Eye (tissue), 1 donor: ENCODE results near the gene BCL2L11.

ENCODE experiments used
- DNase-seq: peaks from one replicate; pipeline ENCODE4 v3.0.0-alpha.2; 2015

Gene BCL2L11

DNA sequence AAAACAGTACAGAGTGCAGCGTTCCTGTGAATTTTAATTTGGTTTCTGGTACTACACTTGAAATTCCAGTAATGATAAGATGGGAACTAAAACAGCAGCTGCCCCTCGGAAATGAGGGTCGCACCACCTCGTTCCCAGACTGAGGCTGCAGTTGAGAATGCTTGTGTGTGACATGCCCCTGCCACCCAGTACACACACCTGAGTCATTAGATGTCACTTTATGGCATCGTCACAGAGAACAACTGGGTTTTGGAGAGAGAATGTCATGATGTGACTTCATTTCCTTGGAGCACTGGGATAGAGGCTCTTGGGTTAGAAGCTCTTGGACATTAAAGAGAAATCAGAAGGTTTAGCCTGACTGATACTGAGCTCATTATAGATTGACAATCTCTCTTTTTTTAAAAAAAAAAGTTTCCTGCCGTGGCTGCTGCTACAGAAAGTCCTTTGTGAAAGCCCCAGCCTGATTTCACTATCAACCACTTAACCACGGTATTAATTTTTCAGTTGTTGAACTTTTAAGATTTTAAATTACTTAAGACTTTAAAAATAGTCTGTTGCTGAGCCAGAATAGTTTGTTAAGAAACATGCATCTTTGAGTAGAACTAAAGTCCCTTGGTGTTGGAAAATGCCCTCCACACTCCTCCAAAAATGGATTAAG is 24.5 kb downstream of the BCL2L11 start:
- DNase-seq: no peak

DNA sequence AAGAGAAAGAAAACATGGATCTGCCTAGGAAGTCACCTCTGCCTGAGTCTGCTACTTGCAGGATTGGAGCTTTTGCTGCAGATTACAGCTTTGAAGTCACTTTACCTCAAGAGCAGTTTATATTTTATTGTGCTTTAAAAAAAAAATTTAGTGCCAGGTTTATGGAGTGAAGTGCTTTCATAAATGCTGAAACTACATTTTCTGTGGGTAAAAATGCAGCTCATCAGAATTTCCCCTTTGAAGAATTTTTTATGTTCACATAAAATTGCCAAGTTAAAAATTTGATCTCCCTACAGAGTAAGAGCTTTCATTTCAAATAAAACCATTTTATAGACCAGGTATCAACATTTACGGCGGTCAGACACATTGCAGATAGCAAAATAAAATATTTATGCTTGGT is 25.2 kb downstream of the BCL2L11 start:
- no peak for DNase-seq

DNA sequence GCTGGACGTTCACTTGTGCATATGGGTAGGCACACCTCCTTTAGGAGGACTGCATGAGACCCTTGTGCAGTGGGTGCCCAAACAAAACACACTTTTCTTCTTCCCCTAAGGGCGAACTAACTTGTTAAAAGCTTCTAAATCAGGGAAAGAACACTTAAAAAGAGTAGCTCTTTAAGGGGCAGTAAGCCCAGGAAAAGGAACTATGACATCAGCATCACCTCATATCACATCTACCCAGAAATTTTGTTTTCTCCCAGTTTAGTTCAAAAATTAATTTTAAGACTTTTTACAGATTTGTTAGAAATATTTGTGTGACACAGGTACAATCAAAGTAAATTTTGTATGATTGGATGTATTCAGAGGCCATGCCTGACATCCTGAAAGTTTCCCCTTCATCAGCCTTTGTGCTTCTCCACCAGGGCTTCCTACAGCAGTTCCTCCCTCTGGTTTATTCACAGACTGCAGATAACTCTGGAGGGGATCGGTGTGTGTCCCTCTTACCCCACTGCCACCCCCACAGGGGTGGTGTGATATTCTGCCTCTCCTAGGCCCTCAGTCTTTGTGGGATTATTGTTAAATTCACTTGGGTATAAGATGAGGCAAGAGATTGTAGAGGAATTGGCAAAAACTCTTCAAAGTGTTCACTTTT is 27.6 kb downstream of the BCL2L11 start:
- DNase-seq: no peak

DNA sequence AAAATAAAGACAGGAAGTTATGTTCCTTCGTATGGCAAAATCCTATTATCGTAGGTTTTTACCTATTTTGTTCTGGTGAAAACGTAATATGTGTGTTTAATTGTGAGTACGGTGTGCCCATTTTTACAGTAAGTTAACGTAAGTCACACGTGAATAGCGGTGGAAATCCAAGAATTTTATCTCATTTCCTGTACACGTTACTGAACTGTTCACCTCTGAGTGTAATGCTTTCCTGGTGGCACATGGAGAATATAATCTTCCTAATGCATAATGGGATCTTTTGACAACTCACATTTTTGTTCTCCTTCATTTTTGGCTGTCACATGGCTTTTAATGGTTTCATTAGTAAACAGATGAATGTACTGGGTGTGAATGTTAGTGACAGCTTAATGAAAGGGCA is 28.2 kb downstream of the BCL2L11 start:
- DNase-seq: no peak

- DNase-seq: no peak
These were observed 29.3 kb downstream of the BCL2L11 start for GRCh38 chr2:111149882-111150455.

DNA sequence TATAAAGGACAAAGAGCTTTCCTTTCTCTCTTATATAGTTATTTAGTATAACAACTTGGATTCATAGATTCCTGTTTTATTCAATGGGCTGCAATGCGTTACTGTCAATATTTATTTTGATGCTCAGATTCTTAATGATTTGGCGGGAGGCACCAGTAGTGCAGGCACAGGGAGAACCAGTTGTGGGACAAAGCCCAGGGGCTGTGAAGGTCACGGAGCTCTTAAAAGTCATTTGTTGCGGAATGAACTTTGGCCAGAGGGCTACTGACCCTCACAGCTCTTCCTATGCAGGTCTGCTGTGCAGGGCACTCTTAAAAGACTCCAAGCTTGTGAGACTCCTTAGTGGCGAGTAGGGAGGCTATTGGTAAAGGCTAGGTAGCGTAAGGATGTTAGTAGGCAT is 34.0 kb downstream of the BCL2L11 start:
- DNase-seq: no peak

GRCh38 chr2:111155610-111156009 is 34.9 kb downstream of the BCL2L11 start:
- no peak for DNase-seq

DNA sequence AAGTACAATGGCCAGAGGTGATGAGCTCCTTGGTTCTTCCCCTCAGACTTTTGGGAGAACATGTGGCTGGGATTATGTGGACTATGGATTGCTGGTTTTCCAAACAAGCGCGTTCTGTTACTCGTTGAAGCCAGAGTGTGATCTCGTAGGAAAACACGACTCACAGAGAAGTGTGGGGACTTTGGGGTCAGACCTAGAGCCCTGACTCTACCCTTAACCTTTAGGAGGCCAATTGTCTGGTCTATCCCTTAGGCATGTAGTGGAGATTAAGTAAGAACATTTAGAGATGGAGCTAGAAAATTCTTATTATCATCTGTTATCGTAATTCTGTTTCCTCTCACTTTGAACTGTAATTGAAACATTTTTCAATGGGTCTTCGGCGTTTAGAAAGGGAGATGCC is 35.8 kb downstream of the BCL2L11 start:
- DNase-seq: no peak

DNA sequence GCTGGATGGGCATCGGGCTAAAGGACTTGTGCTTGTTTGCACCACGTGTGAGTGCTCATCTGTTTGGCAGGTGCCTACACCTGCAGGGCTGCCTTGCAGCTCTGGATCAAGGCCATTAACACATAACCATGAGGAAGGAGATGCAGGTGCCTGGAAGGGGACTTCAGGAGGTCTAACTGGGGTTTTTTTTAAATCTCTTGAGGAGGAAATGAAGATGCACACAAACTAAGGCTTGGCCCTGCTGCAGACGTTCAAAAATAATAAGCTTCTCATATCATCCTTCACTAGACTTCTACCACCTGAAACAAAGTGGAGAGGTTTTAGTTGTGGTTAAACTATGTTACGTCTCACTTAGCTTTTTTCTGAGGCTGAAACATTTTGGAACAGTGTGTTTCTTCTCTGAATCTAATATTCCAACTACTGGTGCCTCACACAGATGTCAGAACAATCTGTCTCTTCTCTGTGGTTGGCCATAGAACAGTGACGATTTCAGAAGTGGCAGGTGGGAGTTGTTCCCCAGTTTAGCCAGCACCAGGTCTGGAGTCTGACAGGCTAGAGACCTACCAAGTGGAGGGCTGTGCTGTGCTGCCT is 36.5 kb downstream of the BCL2L11 start:
- no peak for DNase-seq

- DNase-seq: no peak
These were observed 37.1 kb downstream of the BCL2L11 start for GRCh38 chr2:111157798-111158197.

DNA sequence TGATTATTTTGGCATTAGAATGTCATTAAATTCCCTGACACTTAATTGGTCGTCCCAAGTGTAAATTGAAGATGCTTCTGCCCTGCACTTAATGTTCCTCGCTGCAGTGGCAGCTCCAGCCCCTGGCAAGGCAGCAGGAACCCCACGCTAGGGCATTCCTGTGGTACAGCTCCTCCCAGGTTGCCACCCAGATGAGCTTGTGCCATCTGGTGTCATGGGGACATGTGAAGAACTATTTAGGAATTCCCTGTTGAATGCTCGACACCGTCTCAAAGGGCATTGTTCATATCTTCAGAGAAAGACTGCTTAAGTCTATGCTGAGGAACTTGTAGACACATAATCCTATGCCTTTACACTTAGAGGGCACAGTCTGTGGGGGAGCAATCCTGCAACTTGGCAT is 38.9 kb downstream of the BCL2L11 start:
- no peak for DNase-seq

DNA sequence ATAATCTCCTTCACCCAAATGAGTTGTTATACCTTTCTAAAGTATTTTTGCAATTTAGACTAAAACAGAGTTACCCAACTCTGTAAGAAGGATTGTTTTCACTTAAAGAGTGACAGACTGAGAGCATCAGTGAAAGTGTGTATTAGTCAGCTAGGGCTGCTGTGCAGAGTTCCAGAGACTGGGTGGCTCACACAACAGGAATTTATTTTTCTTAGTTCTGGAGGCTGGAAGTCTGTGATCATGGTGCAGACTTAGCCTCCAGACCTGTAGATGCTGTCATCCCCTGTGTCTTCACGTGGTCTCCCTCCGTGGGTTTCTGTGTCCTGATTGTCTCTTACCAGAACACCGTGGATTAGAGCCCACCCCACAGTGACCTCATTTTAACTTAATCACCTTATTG is 40.0 kb downstream of the BCL2L11 start:
- DNase-seq: no peak

DNA sequence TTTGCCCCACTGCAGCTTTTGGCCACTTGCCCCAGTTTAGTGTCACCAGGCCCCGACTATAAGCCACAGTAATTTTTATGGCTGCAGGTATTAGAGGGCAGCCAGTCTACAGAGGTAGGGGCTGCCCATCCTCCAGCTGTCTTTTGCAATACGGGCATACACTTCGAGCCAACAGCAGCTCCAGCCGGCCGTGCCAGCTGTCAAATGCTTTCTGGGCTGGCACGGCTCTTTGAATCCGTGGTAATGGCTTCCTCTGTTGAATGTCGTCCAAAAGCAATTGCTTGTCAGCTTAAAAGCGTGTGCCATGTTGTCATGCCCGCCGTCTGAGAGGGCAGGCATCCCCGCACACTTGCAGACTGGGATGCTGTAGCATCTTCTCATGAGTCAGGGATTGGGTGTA is 41.3 kb downstream of the BCL2L11 start:
- DNase-seq: no peak

- DNase-seq: no peak
These were observed 42.1 kb downstream of the BCL2L11 start for GRCh38 chr2:111162718-111163331.

DNA sequence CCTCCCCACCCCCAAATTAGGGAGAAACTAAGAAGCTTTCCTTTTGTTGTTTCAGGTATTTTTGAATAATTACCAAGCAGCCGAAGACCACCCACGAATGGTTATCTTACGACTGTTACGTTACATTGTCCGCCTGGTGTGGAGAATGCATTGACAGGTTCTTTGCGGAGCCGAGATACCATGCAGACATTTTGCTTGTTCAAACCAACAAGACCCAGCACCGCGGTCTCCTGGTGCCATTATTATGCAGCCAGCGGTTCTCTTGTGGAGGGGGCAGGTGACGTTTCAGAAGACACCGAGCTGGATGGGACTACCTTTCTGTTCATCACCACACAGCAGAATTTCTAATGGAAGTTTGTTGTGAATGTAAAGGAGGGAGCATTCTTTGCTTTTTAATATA is 43.4 kb downstream of the BCL2L11 start:
- DNase-seq: no peak

DNA sequence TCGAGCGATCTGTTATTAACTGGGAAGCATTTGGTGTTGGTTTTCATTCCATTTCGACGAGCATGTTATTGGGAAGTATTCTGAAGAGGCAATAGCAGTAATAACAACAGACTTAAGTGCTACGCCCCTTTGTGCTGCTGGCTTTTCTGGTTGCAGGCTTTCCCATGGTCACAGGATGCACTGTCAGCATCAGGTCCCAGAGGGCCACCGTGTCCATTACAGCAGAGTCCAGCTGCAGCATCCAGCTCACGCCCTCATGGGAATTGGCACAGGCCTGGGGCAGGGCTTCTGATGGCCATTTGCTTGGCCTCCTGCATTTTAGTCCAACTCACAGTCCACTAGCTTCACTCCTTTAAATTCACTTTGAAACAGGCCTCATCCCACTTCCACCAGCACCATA is 44.4 kb downstream of the BCL2L11 start:
- peak; percentile 62 for DNase-seq

- no peak for DNase-seq
These were observed 45.4 kb downstream of the BCL2L11 start for GRCh38 chr2:111166115-111166514.

GRCh38 chr2:111167076-111167862 is 46.6 kb downstream of the BCL2L11 start:
- no peak for DNase-seq

- DNase-seq: no peak
These were observed 47.1 kb downstream of the BCL2L11 start for GRCh38 chr2:111167863-111168162.

GRCh38 chr2:111168528-111169239 is 48.0 kb downstream of the BCL2L11 start:
- no peak for DNase-seq

- DNase-seq: no peak
These were observed 48.6 kb downstream of the BCL2L11 start for GRCh38 chr2:111169268-111169667.

DNA sequence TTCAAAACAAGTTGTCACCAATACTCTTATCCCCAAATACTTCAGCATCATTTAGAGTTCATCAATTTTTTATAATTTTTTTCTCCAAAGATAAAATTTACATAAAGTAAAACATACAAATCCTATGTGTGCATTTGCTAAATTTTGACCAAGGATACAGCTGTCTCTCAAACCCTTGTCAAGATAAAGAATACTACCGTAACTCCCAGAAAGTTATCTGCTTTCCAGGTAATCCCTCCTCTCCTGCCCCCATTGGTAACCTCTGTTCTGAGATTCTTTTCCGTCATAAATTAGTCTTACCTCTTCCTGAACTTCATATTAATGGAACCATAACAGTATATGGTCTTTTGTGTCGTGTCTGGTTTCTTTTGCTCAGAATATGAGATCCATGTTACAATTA is 49.2 kb downstream of the BCL2L11 start:
- DNase-seq: no peak
